Eye (tissue), 1 donor: ENCODE data around the gene TENM4.
A peak's percentile ranks its signal among the peaks of the same experiment; 100 is the strongest.
"Not testable (repeated sequence)": the region's sequence is repeated elsewhere in the genome, so short reads cannot be mapped to it uniquely, and the experiment has no call there.

Experiments
- DNase-seq: peaks from one replicate; pipeline ENCODE4 v3.0.0-alpha.2; 2015

The TENM4 gene

GRCh38 chr11:78646564-78647185, 794.2 kb downstream of the TENM4 start:
- peak; percentile 78 for DNase-seq

- peak; percentile 91 for DNase-seq
These were observed 795.3 kb downstream of the TENM4 start for GRCh38 chr11:78645226-78646202.

- DNase-seq = no peak
These were observed 797.2 kb downstream of the TENM4 start for GRCh38 chr11:78643676-78644056.

GRCh38 chr11:78642979-78643675, 797.7 kb downstream of the TENM4 start:
- no peak for DNase-seq

GRCh38 chr11:78641541-78641940, 799.3 kb downstream of the TENM4 start:
- no peak for DNase-seq

- DNase-seq = no peak
These were observed 802.0 kb downstream of the TENM4 start for GRCh38 chr11:78638704-78639380.

- DNase-seq = not testable (repeated sequence)
These were observed 803.3 kb downstream of the TENM4 start for GRCh38 chr11:78637527-78637926.

GRCh38 chr11:78635814-78636506, 804.9 kb downstream of the TENM4 start:
- DNase-seq = no peak

GRCh38 chr11:78633516-78634310, 807.1 kb downstream of the TENM4 start:
- no peak for DNase-seq

- no peak for DNase-seq
These were observed 810.1 kb downstream of the TENM4 start for GRCh38 chr11:78630561-78631303.

GRCh38 chr11:78630155-78630554, 810.7 kb downstream of the TENM4 start:
- DNase-seq = no peak

GRCh38 chr11:78622666-78623065, 818.2 kb downstream of the TENM4 start:
- no peak for DNase-seq

- no peak for DNase-seq
These were observed 820.7 kb downstream of the TENM4 start for GRCh38 chr11:78620159-78620558.

GRCh38 chr11:78615724-78616123, 825.1 kb downstream of the TENM4 start:
- DNase-seq = no peak

- DNase-seq = no peak
These were observed 827.4 kb downstream of the TENM4 start for GRCh38 chr11:78613378-78613813.

GRCh38 chr11:78612721-78613377, 828.0 kb downstream of the TENM4 start:
- no peak for DNase-seq

- not testable (repeated sequence) for DNase-seq
These were observed 831.5 kb downstream of the TENM4 start for GRCh38 chr11:78609321-78609720.

- DNase-seq = no peak
These were observed 833.1 kb downstream of the TENM4 start for GRCh38 chr11:78607696-78608095.

- DNase-seq = no peak
These were observed 834.2 kb downstream of the TENM4 start for GRCh38 chr11:78606667-78607066.

GRCh38 chr11:78605296-78605695, 835.5 kb downstream of the TENM4 start:
- no peak for DNase-seq
